PC-3 (cell line): ENCODE data around the gene SLC25A51.

Experiments used
- CTCF ChIP-seq: fragments of 300-600 bp; sonication (generic); conservative IDR thresholded peaks from 2 replicates; pipeline ENCODE4 v1.5.1; 2017; ENCODE audit warnings: antibody characterized with exemption, low read depth, mild to moderate bottlenecking, low read length
- EZH2phosphoT487 ChIP-seq: fragments of 300-600 bp; sonication (generic); IDR thresholded peaks from 2 replicates; pipeline ENCODE4 v1.6.1; 2018; ENCODE audit warnings: mild to moderate bottlenecking, antibody characterized with exemption, low read length, borderline replicate concordance

DNA sequence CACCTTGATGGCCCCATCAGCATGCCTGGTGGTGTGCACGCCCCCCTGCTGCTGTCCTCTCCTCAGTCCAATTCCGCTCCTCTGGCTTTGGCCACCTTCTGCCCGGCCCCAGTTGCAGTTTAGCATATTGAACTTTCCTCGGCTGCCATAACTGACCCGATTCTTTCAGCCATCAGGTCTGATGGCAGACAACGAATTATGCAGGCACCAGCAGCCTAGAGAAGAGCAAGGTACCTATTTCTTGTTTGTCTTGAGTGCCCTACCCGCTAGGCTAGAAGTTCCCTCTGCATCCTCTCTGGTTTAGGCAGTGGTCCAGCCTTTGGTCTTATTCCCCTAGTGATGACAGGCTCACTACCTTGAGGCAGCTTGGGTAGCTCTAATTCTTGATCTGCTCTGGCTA is 43.0 kb upstream of the SLC25A51 start:
- TF ChIP-seq EZH2phosphoT487, result no peak
- TF ChIP-seq CTCF, result no peak
